BLaER1 (cell line): Measurements from ENCODE around the gene PLBD2.
A peak's percentile ranks its signal among the peaks of the same experiment; 100 is the strongest.

Experiments
- H3K27ac ChIP-seq: shearing (Covaris generic); formaldehyde crosslinking; 2 replicates; pipeline ENCODE4 v1.8.1; 2022
- H3K27me3 ChIP-seq: shearing (Covaris generic); formaldehyde crosslinking; 2 replicates; pipeline ENCODE4 v1.8.1; 2022
- H3K36me3 ChIP-seq: shearing (Covaris generic); formaldehyde crosslinking; 2 replicates; pipeline ENCODE4 v1.8.1; 2022
- H3K4me1 ChIP-seq: shearing (Covaris generic); formaldehyde crosslinking; 2 replicates; pipeline ENCODE4 v1.8.1; 2022
- H3K4me2 ChIP-seq: shearing (Covaris generic); formaldehyde crosslinking; 2 replicates; pipeline ENCODE4 v1.8.1; 2022
- H3K4me3 ChIP-seq: shearing (Covaris generic); formaldehyde crosslinking; 2 replicates; pipeline ENCODE4 v1.8.1; 2022
- H3K9ac ChIP-seq: shearing (Covaris generic); formaldehyde crosslinking; 2 replicates; pipeline ENCODE4 v1.8.1; 2022
- H3K9me3 ChIP-seq: shearing (Covaris generic); formaldehyde crosslinking; 2 replicates; pipeline ENCODE4 v1.8.1; 2022
- H4K20me1 ChIP-seq: shearing (Covaris generic); formaldehyde crosslinking; 2 replicates; pipeline ENCODE4 v1.8.1; 2022
- Cebpa-rat ChIP-seq: shearing (Covaris generic); IDR thresholded peaks from 2 replicates; pipeline ENCODE4 v1.8.1; 2022

PLBD2 gene

DNA sequence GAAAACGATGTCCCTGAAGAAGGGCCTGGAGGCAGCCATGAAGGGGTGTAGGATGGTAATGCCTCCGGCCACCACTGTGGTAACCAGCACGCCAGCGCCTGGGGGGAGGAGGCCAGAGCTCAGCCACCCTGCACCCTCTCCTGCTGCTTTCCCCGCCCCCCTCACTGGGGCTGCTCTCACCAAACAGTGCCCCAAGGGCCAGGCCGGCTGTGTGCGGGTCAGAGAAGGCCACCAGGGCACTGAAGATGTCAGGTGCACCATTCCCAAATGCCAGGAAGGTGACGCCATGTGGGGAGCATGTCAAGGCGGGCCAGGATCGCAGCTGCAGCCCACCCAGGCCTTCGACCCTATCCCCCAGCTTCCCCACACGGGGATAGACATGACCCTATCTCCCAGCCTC lies 38.0 kb upstream of the PLBD2 start:
- H3K4me1 ChIP-seq: no peaks in the 10 kb centered on the region
- H3K4me2 ChIP-seq: no peak overlapping the region
- H3K36me3 ChIP-seq: peaks cover 37% of the 10 kb centered on the region; the same call in 1 of the 2 replicates
- no peaks in the 10 kb centered on the region for H4K20me1 ChIP-seq
- TF ChIP-seq Cebpa-rat: no peak
- no peak overlapping the region for H3K9ac ChIP-seq
- H3K27ac ChIP-seq: no peak overlapping the region
- no peak overlapping the region for H3K4me3 ChIP-seq
- no peaks in the 10 kb centered on the region for H3K27me3 ChIP-seq
- H3K9me3 ChIP-seq: peaks cover 8% of the 10 kb centered on the region; the same call in 1 of the 2 replicates

DNA sequence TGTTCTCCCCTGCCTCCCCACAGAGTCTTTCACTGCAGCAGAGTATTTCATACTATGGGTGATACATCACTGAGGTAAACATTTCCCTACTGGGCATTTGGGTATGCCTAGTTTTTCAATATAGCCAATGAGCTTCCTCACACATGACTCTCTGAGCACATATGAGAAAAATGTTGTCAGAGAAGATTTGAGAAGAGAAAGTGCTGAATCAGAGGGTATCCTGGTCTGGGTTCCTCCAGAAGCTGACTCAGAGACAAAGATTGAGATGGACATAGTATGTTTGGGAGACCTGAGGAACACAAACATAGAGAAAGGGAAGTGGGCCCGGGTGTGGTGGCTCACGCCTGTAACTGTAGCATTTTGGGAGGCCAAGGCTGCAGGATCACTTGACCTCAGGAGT lies 36.0 kb upstream of the PLBD2 start:
- H3K9ac ChIP-seq: no peak overlapping the region
- no peak overlapping the region for H3K4me2 ChIP-seq
- H3K9me3 ChIP-seq: peaks cover 8% of the 10 kb centered on the region; the same call in 1 of the 2 replicates
- no peak overlapping the region for H3K27ac ChIP-seq
- peaks cover 14% of the 10 kb centered on the region for H3K4me1 ChIP-seq
- H3K36me3 ChIP-seq: peaks cover 37% of the 10 kb centered on the region; the same call in 1 of the 2 replicates
- TF ChIP-seq Cebpa-rat: no peak
- H4K20me1 ChIP-seq: no peaks in the 10 kb centered on the region
- H3K4me3 ChIP-seq: no peak overlapping the region
- no peaks in the 10 kb centered on the region for H3K27me3 ChIP-seq

DNA sequence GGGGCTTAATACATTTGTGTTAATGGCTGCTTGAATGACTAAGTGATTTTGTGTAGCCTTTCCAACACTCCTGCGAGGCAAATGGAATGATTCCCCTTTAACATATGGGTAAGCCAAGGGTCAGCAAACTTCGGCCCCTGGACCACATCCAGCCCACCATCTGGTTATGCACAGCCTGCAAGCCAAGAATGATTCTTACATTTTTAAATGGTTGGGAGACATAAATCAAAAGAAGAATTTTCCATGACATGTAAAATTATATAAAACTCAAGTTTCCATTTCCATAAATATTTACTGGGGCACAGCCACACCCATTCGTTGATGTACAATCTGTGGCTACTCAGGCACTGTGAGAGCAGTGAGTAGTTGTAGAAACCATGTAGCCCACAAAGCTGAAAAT lies 32.5 kb upstream of the PLBD2 start:
- H3K4me2 ChIP-seq: no peak overlapping the region
- no peak for TF ChIP-seq Cebpa-rat
- peaks cover 16% of the 10 kb centered on the region for H3K4me1 ChIP-seq
- H3K27ac ChIP-seq: no peak overlapping the region
- peaks cover 6% of the 10 kb centered on the region; the same call in 1 of the 2 replicates for H3K9me3 ChIP-seq
- no peaks in the 10 kb centered on the region for H3K27me3 ChIP-seq
- H3K9ac ChIP-seq: no peak overlapping the region
- peaks cover 23% of the 10 kb centered on the region; the same call in 1 of the 2 replicates for H3K36me3 ChIP-seq
- H3K4me3 ChIP-seq: no peak overlapping the region
- no peaks in the 10 kb centered on the region for H4K20me1 ChIP-seq

DNA sequence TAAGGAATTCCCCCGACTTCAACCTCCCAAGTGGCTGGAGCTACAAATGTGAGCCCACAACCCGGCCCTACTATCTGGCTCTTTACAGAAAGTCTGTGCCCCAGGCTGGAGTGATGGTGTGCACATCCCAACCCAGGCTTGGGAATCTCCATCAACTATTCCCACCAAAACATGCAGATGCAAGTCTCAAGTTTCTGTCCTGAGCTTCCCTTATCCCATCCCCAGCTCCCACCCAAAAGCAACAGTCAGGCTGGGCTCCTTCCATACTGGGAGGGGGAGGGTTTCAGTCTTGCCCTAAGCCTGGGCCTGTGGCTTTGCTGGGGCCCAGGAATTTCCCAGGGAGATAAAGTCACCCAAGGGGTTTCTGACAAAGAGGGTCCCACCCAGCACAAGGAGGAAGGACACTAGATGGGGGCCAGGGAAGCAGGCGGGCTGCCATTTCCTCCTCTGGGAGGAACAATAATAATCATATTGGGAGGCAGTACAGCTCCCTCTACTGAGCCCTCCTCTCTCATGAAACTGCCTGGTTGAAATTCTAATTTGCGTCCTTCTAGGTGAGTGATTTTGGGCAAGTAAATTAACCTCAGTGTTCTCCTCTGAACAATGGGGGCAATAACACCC lies 31.5 kb upstream of the PLBD2 start:
- no peak for TF ChIP-seq Cebpa-rat
- H3K27ac ChIP-seq: no peak overlapping the region
- no peak overlapping the region for H3K9ac ChIP-seq
- H3K4me1 ChIP-seq: peaks cover 16% of the 10 kb centered on the region
- no peaks in the 10 kb centered on the region for H3K9me3 ChIP-seq
- H3K4me3 ChIP-seq: no peak overlapping the region
- H3K36me3 ChIP-seq: peaks cover 24% of the 10 kb centered on the region; the same call in 1 of the 2 replicates
- H4K20me1 ChIP-seq: no peaks in the 10 kb centered on the region
- no peaks in the 10 kb centered on the region for H3K27me3 ChIP-seq
- peak overlapping the region; percentile 31 for H3K4me2 ChIP-seq

DNA sequence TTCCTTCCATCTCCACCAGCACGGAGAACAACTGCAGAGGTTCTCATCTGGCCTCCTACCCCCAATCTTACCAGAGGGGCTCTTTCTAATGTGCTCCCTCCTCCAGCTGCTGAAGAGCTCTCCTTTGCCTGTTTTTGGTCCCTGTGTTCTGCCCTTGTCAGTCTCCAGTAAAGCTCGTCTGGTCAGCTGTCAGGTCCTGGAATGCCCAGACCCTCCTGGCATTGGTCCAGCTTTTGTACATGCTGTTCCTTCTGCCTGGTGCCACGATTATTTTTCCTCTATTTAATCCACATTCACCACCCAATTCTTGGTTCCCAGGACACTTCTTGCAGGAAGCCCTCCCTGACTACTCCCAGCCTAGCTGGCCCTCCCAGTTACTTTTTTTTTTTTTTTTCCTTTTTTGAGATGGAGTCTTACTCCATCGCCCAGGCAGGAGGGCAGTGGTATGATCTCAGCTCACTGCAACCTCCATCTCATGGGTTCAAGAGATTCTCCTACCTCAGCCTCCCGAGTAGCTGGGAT lies 30.0 kb upstream of the PLBD2 start:
- H4K20me1 ChIP-seq: peaks cover 9% of the 10 kb centered on the region; the same call in 1 of the 2 replicates
- peaks cover 15% of the 10 kb centered on the region; the same call in 1 of the 2 replicates for H3K36me3 ChIP-seq
- no peaks in the 10 kb centered on the region for H3K27me3 ChIP-seq
- peaks cover 26% of the 10 kb centered on the region for H3K4me1 ChIP-seq
- no peak overlapping the region for H3K9ac ChIP-seq
- H3K4me2 ChIP-seq: no peak overlapping the region
- no peaks in the 10 kb centered on the region for H3K9me3 ChIP-seq
- TF ChIP-seq Cebpa-rat: no peak
- H3K4me3 ChIP-seq: no peak overlapping the region
- H3K27ac ChIP-seq: no peak overlapping the region

DNA sequence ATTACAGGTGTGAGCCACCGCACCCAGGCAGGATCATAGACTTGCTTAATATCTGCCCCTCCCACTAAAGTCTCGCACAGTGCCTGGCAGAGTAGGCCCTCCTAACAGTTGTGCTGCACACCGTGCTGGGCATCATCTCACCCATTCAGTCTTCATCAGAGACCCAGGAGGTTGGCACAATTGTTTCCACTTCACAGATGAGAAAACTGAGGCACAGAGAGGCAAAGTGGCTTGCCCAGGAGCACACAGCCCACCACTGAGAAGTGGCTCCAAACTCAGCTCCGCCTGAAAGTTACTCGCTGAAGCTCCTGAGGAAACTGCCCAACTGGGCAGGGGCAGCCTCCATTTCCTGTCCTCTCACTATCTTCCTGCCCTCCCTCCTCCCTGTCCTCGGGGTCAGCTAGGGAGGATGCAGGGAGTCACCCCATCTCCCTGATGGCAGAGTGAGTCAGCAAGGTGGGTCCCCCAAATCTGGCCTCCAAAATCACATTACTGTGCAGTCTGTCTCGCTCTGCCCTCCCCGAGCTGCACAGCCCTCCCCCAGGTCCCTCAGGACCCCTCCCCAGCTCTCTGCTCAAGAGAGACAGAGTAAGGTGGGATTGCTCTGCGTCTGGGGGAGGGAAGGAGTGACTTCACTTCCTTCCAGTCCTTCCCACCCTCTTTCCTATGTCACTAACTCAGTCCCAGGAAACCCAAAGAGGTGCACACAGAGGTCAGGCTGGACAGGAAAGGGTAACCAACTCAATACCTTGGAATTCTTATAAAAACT lies 29.2 kb upstream of the PLBD2 start:
- no peak overlapping the region for H3K4me3 ChIP-seq
- H3K9ac ChIP-seq: no peak overlapping the region
- H3K9me3 ChIP-seq: no peaks in the 10 kb centered on the region
- peaks cover 9% of the 10 kb centered on the region; the same call in 1 of the 2 replicates for H4K20me1 ChIP-seq
- H3K27me3 ChIP-seq: peaks cover 5% of the 10 kb centered on the region; the same call in 1 of the 2 replicates
- H3K4me1 ChIP-seq: peaks cover 34% of the 10 kb centered on the region
- no peak for TF ChIP-seq Cebpa-rat
- H3K4me2 ChIP-seq: no peak overlapping the region
- H3K27ac ChIP-seq: no peak overlapping the region
- peaks cover 15% of the 10 kb centered on the region; the same call in 1 of the 2 replicates for H3K36me3 ChIP-seq

DNA sequence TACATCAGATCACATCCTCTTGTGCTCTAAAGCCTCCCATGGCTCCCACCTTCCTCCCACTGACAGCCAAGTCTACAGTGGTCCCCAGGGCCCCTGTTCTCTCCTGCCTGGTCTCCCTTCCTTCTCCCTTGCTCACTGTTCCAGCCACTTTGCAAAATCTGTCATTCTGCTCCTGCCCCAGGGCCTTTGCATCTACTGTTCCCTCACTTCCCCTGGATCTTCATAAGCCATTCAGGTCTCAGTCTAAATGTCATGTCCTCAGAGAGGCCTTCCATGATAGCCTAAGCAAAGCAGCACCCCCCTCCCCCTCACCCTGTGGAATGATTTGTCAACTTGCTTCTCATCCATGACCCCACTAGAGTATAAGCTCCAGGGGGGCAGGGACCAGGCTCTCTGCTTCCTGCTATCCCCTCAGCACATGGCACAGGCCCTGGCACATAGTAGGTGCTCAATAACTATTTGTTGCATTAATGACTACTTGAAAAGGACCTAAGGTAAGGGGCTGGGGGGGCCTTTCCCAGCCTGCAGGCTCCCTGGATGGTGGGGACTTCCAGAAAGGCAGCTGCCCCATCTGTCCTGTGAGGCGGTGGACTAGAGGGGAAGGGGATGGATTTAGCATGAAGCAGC lies 28.5 kb upstream of the PLBD2 start:
- TF ChIP-seq Cebpa-rat: no peak
- Histone ChIP-seq H3K27ac (no peak overlapping the region), H3K9ac (no peak overlapping the region), H3K36me3 (peaks cover 15% of the 10 kb centered on the region; the same call in 1 of the 2 replicates), H3K9me3 (no peaks in the 10 kb centered on the region), H4K20me1 (peaks cover 9% of the 10 kb centered on the region; the same call in 1 of the 2 replicates), H3K4me3 (no peak overlapping the region), H3K27me3 (peaks cover 10% of the 10 kb centered on the region; the same call in 1 of the 2 replicates), H3K4me1 (peaks cover 39% of the 10 kb centered on the region), H3K4me2 (no peak overlapping the region)

DNA sequence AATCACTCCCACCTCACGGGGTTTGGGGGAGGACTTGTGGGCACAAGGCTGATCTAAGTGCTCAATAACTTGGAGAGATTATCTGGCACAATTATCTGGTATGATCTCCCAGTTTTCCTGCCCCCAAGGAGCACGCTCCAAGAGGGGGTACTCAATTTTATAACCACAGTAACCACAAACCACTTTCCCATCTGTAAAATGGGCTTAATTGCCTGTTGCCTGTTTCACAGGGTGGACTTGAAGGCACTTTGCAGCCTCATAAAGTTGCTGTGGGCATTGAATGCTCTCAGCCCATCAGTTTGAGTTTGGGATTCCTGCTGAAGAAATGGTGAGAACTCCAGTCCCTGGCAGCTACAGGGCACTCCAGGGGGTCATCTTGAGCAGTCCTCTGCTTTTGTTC lies 27.9 kb upstream of the PLBD2 start:
- peaks cover 10% of the 10 kb centered on the region; the same call in 1 of the 2 replicates for H3K27me3 ChIP-seq
- H3K4me3 ChIP-seq: no peak overlapping the region
- no peak overlapping the region for H3K9ac ChIP-seq
- peaks cover 43% of the 10 kb centered on the region for H3K4me1 ChIP-seq
- TF ChIP-seq Cebpa-rat: no peak
- H3K36me3 ChIP-seq: peaks cover 15% of the 10 kb centered on the region; the same call in 1 of the 2 replicates
- H3K9me3 ChIP-seq: no peaks in the 10 kb centered on the region
- H3K27ac ChIP-seq: no peak overlapping the region
- peaks cover 9% of the 10 kb centered on the region; the same call in 1 of the 2 replicates for H4K20me1 ChIP-seq
- no peak overlapping the region for H3K4me2 ChIP-seq

DNA sequence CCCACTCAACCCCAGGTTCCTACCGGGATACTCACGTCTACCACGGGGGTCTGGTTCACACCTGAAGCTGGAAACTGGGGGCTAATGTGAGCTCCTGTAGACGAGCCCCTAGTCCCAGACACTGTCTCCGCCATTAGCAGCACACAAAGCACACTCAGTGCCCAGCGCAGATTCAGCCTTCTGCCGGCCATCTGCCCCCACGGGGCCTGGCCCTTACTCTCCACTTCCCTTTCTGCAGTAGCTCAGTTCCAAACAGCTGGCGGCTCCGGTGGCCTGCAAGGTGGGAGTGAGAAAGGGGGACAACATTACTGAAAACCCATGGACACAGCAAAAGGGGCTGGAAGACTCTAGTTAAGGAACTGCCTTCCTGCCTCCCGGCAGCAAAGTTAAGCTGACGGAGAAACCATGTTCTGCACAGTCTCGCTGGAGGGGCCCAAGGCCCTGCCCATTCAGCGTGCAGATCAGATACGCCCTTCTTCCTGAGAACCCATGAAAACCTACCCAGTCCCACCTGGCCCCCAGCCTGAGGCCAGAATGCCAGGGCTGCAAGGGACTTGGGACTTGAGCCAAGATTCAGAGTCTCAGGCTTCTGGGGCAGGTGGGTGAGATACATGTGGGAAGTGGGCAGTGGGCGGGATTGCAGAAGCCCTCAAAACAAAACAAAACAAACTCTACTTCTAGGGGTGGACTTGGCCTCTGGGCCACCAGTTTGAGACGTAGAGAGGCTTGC lies 25.5 kb upstream of the PLBD2 start:
- Histone ChIP-seq H4K20me1 (peaks cover 9% of the 10 kb centered on the region; the same call in 1 of the 2 replicates), H3K27ac (no peak overlapping the region), H3K4me1 (peaks cover 28% of the 10 kb centered on the region), H3K9me3 (no peaks in the 10 kb centered on the region), H3K36me3 (peaks cover 15% of the 10 kb centered on the region; the same call in 1 of the 2 replicates), H3K4me3 (no peak overlapping the region), H3K27me3 (peaks cover 10% of the 10 kb centered on the region; the same call in 1 of the 2 replicates), H3K9ac (no peak overlapping the region), H3K4me2 (peak overlapping the region; percentile 96)
- no peak for TF ChIP-seq Cebpa-rat
